NCI-H128 (cell line): ENCODE measurements around the gene TM7SF2.

Experiments used
- DNase-seq: peaks from one replicate; lab custom pipeline; 2025; ENCODE audit not compliant: unreplicated experiment; lab: John Stamatoyannopoulos, UW

Gene TM7SF2

GRCh38 chr11:65089621-65090020, 22.1 kb upstream of the TM7SF2 start:
- DNase-seq = no peak

GRCh38 chr11:65090628-65091027, 21.0 kb upstream of the TM7SF2 start:
- no peak for DNase-seq

- no peak for DNase-seq
Observed at GRCh38 chr11:65095427-65095826, 16.2 kb upstream of the TM7SF2 start.

GRCh38 chr11:65095974-65096806, 15.5 kb upstream of the TM7SF2 start, which contains the start of gene VPS51:
Gene VPS51 (plus strand): TSS chr11:65096214. CDS start chr11:65096251, 37 bp downstream.
- DNase-seq = peak; percentile 94

GRCh38 chr11:65096926-65097325, 14.7 kb upstream of the TM7SF2 start:
- no peak for DNase-seq

- DNase-seq = no peak
Observed at GRCh38 chr11:65100674-65101350, 10.9 kb upstream of the TM7SF2 start.

- DNase-seq = no peak
Observed at GRCh38 chr11:65102142-65103095, 9.3 kb upstream of the TM7SF2 start.

GRCh38 chr11:65103476-65103875, 8.2 kb upstream of the TM7SF2 start:
- DNase-seq = no peak

- DNase-seq = no peak
Observed at GRCh38 chr11:65104628-65105027, 7.0 kb upstream of the TM7SF2 start.

GRCh38 chr11:65107078-65107477, 4.6 kb upstream of the TM7SF2 start:
- DNase-seq = no peak

- DNase-seq = no peak
Observed at GRCh38 chr11:65107751-65108468, 3.8 kb upstream of the TM7SF2 start.

GRCh38 chr11:65108469-65109123, 3.1 kb upstream of the TM7SF2 start:
- DNase-seq = no peak

- DNase-seq = no peak
Observed at GRCh38 chr11:65109231-65110198, 2.2 kb upstream of the TM7SF2 start.

- peak; percentile 80 for DNase-seq
Observed at GRCh38 chr11:65110354-65110861, 1.3 kb upstream of the TM7SF2 start.

- DNase-seq = no peak
Observed at GRCh38 chr11:65111159-65111743, 421 bp upstream of the TM7SF2 start.

GRCh38 chr11:65112546-65113360, 1.1 kb downstream of the TM7SF2 start:
- DNase-seq = peak; percentile 27

GRCh38 chr11:65113361-65113756, 1.7 kb downstream of the TM7SF2 start:
- DNase-seq = no peak
